Measurements from ENCODE around the gene RPS21.

GRCh38 chr20:62416651-62417637 lies 30.0 kb downstream of the RPS21 start:
- no peak for TF ChIP-seq POLR2AphosphoS5 (IDR thresholded peaks at IDR 0.05; ENCODE audit: low read depth, low read length)
- no peak for TF ChIP-seq TAF1 (IDR thresholded peaks at IDR 0.05; ENCODE audit: borderline replicate concordance, insufficient read depth, low read length)
- TF ChIP-seq REST (IDR thresholded peaks at IDR 0.05; ENCODE audit: insufficient read depth in 1 of 2, low read depth in 2 of 2, low read length in 2 of 2): no peak
- no peak for TF ChIP-seq SIN3A (IDR thresholded peaks at IDR 0.05; ENCODE audit: borderline replicate concordance, insufficient read depth, low read length)

Data from PFSK-1 (cell line).